ENCODE data around the gene TRIM8.
"Not testable (repeated sequence)": the region's sequence is repeated elsewhere in the genome, so short reads cannot be mapped to it uniquely, and the experiment has no call there.

Gene TRIM8

GRCh38 chr10:102675666-102676533, 31.6 kb downstream of the TRIM8 start:
- no peaks in the 10 kb centered on the region for H3K9me3 Mint-ChIP-seq (ENCODE audit: low read depth)
- peak overlapping the region; percentile 86 for H3K4me3 Mint-ChIP-seq
- H3K27ac Mint-ChIP-seq, result peak overlapping the region; percentile 41
- no peaks in the 10 kb centered on the region for H3K36me3 Mint-ChIP-seq
- peaks cover 48% of the 10 kb centered on the region for H3K4me1 Mint-ChIP-seq (ENCODE audit: low read depth)
- H3K27me3 Mint-ChIP-seq, result no peaks in the 10 kb centered on the region

- no peaks in the 10 kb centered on the region for H3K36me3 Mint-ChIP-seq
- no peaks in the 10 kb centered on the region for H3K9me3 Mint-ChIP-seq (ENCODE audit: low read depth)
- H3K27me3 Mint-ChIP-seq, result no peaks in the 10 kb centered on the region
- H3K27ac Mint-ChIP-seq, result no peak overlapping the region
- H3K4me1 Mint-ChIP-seq (ENCODE audit: low read depth), result peaks cover 51% of the 10 kb centered on the region
- H3K4me3 Mint-ChIP-seq, result no peak overlapping the region
These were observed 32.4 kb downstream of the TRIM8 start for GRCh38 chr10:102676534-102677315.

GRCh38 chr10:102677331-102678067, 33.2 kb downstream of the TRIM8 start:
- Mint-ChIP-seq H3K27ac (no peak overlapping the region), H3K9me3 (ENCODE audit: low read depth) (no peaks in the 10 kb centered on the region), H3K27me3 (no peaks in the 10 kb centered on the region), H3K4me3 (no peak overlapping the region), H3K4me1 (ENCODE audit: low read depth) (peaks cover 59% of the 10 kb centered on the region), H3K36me3 (no peaks in the 10 kb centered on the region)

DNA sequence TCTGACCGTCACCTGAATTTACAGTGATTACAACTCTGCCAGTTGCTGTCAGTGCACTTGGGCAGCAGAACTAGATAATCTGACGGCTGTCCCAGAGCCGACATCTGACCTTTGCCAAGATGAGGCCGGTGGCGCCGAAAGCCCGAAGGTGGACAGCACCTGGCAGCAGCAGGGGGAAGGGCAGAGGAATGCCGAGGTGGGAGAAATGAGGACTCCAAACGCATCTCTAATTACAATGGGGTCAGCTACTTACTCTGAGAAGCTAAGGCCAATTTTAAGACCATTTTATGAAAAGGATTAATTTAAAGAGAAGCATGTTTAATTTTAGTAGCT, 33.8 kb downstream of the TRIM8 start:
- H3K4me3 Mint-ChIP-seq, result no peak overlapping the region
- H3K27me3 Mint-ChIP-seq, result no peaks in the 10 kb centered on the region
- no peaks in the 10 kb centered on the region for H3K9me3 Mint-ChIP-seq (ENCODE audit: low read depth)
- H3K36me3 Mint-ChIP-seq, result no peaks in the 10 kb centered on the region
- H3K27ac Mint-ChIP-seq, result no peak overlapping the region
- peaks cover 56% of the 10 kb centered on the region for H3K4me1 Mint-ChIP-seq (ENCODE audit: low read depth)

DNA sequence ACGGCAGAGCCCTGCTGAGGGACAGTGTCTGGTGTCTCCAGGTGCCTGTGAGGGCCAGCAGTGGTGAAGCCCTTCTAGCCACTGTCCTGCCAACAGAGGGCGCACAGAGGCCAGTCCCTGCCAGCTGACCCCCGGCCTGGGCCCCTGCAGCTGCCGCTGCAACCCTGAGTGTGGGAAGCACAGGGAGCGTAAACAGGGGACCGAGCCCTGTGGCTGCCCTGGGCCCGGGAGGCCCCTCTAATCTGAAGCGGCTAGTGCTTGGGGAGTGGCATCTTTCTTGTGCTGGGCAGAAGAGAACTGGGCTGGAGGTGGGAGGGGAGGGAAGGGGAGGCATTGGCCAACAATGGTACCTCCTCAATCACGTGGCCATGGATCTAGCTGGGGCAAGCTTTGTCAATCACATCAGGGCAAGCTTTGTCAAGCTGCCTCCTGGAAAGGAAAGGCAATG, 34.6 kb downstream of the TRIM8 start:
- no peaks in the 10 kb centered on the region for H3K27me3 Mint-ChIP-seq
- H3K36me3 Mint-ChIP-seq, result no peaks in the 10 kb centered on the region
- peaks cover 50% of the 10 kb centered on the region for H3K4me1 Mint-ChIP-seq (ENCODE audit: low read depth)
- no peak overlapping the region for H3K27ac Mint-ChIP-seq
- H3K9me3 Mint-ChIP-seq (ENCODE audit: low read depth), result no peaks in the 10 kb centered on the region
- no peak overlapping the region for H3K4me3 Mint-ChIP-seq

- H3K36me3 Mint-ChIP-seq, result no peaks in the 10 kb centered on the region
- peaks cover 45% of the 10 kb centered on the region for H3K4me1 Mint-ChIP-seq (ENCODE audit: low read depth)
- no peak overlapping the region for H3K4me3 Mint-ChIP-seq
- H3K9me3 Mint-ChIP-seq (ENCODE audit: low read depth), result no peaks in the 10 kb centered on the region
- H3K27me3 Mint-ChIP-seq, result no peaks in the 10 kb centered on the region
- no peak overlapping the region for H3K27ac Mint-ChIP-seq
These were observed 35.3 kb downstream of the TRIM8 start for GRCh38 chr10:102679596-102679995.

DNA sequence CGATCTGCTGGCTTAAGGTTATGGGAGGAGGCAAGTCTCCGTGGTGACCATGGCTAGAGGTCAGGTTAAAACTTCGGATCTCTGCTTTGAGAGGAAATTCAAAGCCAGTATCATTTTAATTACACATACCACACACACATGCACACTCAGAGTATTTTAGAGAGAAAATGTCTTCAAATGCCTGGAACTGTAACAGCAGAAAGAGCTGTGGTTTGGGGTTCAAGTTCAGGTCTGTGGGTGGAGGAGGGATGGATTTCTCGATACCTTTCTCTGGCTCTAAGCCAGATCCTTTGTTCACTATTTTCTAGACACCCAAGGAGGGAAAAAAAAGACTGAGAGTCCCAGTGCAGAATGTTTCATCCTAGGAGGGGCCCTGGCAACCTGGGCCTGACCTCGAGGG, 37.4 kb downstream of the TRIM8 start:
- Mint-ChIP-seq H3K36me3 (no peaks in the 10 kb centered on the region), H3K4me3 (no peak overlapping the region)

GRCh38 chr10:102682416-102682815, 38.1 kb downstream of the TRIM8 start:
- Mint-ChIP-seq H3K27me3 (no peaks in the 10 kb centered on the region), H3K4me3 (no peak overlapping the region), H3K36me3 (no peaks in the 10 kb centered on the region), H3K27ac (no peak overlapping the region), H3K9me3 (ENCODE audit: low read depth) (no peaks in the 10 kb centered on the region), H3K4me1 (ENCODE audit: low read depth) (peaks cover 20% of the 10 kb centered on the region)

More for the DNA sequence above, 37.4 kb downstream of the TRIM8 start:
- H3K9me3 Mint-ChIP-seq (ENCODE audit: low read depth), result no peaks in the 10 kb centered on the region
- H3K4me1 Mint-ChIP-seq (ENCODE audit: low read depth), result peaks cover 25% of the 10 kb centered on the region
- no peak overlapping the region for H3K27ac Mint-ChIP-seq
- no peaks in the 10 kb centered on the region for H3K27me3 Mint-ChIP-seq

DNA sequence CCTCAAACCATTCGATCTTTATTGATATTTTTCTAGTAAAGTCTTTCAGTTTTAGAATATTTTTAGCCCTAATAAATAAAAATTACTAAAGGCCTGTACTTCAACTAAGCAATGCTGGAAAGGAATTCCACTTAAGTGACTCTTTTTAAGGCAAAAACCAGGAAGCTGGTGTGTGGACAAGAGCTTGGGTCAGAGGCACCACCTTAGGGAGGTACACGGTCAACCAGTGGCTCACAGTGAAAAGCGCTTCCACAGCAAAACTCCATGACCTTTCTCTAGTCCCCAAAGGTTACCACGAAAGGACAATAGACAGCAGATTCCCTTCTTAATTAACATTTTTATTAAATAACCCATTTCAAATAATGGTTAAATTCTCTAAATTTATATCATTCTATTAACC, 38.7 kb downstream of the TRIM8 start:
- H3K9me3 Mint-ChIP-seq (ENCODE audit: low read depth), result no peaks in the 10 kb centered on the region
- no peaks in the 10 kb centered on the region for H3K27me3 Mint-ChIP-seq
- H3K4me3 Mint-ChIP-seq, result no peak overlapping the region
- H3K4me1 Mint-ChIP-seq (ENCODE audit: low read depth), result peaks cover 18% of the 10 kb centered on the region
- no peaks in the 10 kb centered on the region for H3K36me3 Mint-ChIP-seq
- H3K27ac Mint-ChIP-seq, result no peak overlapping the region

GRCh38 chr10:102683736-102684135, 39.5 kb downstream of the TRIM8 start:
- no peaks in the 10 kb centered on the region for H3K9me3 Mint-ChIP-seq (ENCODE audit: low read depth)
- no peak overlapping the region for H3K27ac Mint-ChIP-seq
- peaks cover 15% of the 10 kb centered on the region for H3K4me1 Mint-ChIP-seq (ENCODE audit: low read depth)
- H3K27me3 Mint-ChIP-seq, result no peaks in the 10 kb centered on the region
- H3K4me3 Mint-ChIP-seq, result no peak overlapping the region
- no peaks in the 10 kb centered on the region for H3K36me3 Mint-ChIP-seq

DNA sequence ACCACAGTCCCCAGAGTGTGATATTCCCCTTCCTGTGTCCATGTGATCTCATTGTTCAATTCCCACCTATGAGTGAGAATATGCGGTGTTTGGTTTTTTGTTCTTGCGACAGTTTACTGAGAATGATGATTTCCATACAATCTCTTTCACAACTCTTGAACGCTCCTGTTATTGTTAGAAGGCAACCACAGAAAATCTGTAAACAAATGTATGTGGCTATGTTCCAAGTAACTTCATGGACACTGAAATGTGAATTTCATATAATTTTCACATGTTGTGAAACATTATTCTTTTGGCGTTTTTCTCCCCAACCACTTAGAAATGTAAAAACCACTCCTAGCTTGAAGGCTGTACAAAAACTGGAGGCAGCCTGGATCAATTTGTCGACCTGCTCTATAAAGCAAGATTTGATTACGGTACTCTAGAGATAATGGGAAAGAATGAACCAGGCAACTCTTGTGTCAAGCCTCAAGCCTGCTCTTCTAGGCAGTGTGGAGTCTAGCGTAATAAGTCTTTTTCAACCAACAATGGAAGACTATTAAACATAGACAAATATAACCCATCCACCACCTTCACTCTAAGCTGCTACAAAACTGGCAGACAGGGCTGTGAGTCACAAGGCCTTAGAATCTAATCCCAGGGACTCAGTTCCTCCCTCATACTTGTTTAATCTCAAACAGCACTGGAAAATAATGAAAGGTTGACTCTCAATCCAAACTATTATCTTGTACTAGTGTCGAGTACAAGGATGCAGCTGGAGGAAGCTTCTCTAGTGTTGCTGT, 47.2 kb downstream of the TRIM8 start:
- H3K4me1 Mint-ChIP-seq (ENCODE audit: low read depth), result no peaks in the 10 kb centered on the region
- H3K9me3 Mint-ChIP-seq (ENCODE audit: low read depth), result no peaks in the 10 kb centered on the region

GRCh38 chr10:102695401-102695800, 51.1 kb downstream of the TRIM8 start:
- peaks cover 21% of the 10 kb centered on the region for H3K36me3 Mint-ChIP-seq
- H3K27me3 Mint-ChIP-seq; H3K4me3 Mint-ChIP-seq; H3K9me3 Mint-ChIP-seq (ENCODE audit: low read depth); H3K4me1 Mint-ChIP-seq (ENCODE audit: low read depth); H3K27ac Mint-ChIP-seq: not testable (repeated sequence)

More for the DNA sequence above, 47.2 kb downstream of the TRIM8 start:
- peaks cover 7% of the 10 kb centered on the region for H3K36me3 Mint-ChIP-seq
- no peak overlapping the region for H3K4me3 Mint-ChIP-seq
- H3K27ac Mint-ChIP-seq, result no peak overlapping the region
- H3K27me3 Mint-ChIP-seq, result no peaks in the 10 kb centered on the region

DNA sequence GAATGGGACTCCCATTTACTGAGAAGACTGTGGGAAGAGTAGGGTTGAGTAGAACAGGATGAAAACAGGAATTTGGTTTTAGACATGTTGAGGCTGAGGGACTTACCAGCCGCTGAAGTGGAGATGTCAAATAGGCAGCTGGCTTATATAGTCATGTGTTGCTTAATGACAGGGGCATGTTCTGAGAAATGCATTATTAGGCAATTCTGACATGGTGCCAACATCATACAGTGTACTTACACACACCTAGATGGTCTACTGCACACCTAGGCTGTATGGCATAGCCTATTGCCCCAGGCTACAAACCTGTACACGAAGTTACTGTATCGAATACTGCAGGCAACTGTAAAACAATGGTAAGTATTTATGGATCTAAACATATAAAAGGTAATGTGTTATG, 52.5 kb downstream of the TRIM8 start:
- peaks cover 17% of the 10 kb centered on the region for H3K36me3 Mint-ChIP-seq

DNA sequence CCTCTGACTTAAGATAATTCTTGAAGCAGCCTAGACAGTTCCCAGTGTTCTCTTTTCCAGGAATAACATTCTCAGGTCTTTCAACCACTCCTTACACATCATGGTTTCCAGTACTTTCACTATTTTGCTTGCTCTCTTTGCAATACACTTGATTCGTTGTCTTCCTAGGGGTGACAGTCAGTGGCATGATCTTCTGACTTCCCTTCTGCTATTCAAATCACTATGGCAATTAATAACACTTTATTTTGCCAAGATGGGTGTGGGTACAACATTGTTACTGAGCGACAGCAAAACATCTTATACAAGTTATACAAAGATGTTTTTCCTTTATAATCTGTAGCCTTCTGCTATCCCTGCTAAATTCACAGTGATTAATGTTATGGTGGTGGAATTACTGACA, 54.6 kb downstream of the TRIM8 start:
- no peaks in the 10 kb centered on the region for H3K27me3 Mint-ChIP-seq
- no peaks in the 10 kb centered on the region for H3K4me1 Mint-ChIP-seq (ENCODE audit: low read depth)
- H3K4me3 Mint-ChIP-seq, result no peak overlapping the region
- peaks cover 17% of the 10 kb centered on the region for H3K36me3 Mint-ChIP-seq
- H3K27ac Mint-ChIP-seq, result no peak overlapping the region
- no peaks in the 10 kb centered on the region for H3K9me3 Mint-ChIP-seq (ENCODE audit: low read depth)

More for the DNA sequence above, 52.5 kb downstream of the TRIM8 start:
- no peak overlapping the region for H3K4me3 Mint-ChIP-seq
- H3K27ac Mint-ChIP-seq, result no peak overlapping the region
- H3K4me1 Mint-ChIP-seq (ENCODE audit: low read depth), result no peaks in the 10 kb centered on the region
- no peaks in the 10 kb centered on the region for H3K27me3 Mint-ChIP-seq
- no peaks in the 10 kb centered on the region for H3K9me3 Mint-ChIP-seq (ENCODE audit: low read depth)
